H1 (cell line): ENCODE measurements around the gene BLMH. TPM values are rescaled to one million over a fixed set of nuclear protein-coding genes. Genes with fewer than 3 reads are reported as not detected.

Experiments used
- CTCF ChIA-PET: fragments of 300-600 bp; sonication (Branson Sonifier 250); formaldehyde crosslinking; loops from one replicate; lab custom pipeline; 2021; ENCODE audit not compliant: partially characterized antibody; lab: Charles Lee
- POLR2A ChIA-PET: fragments of 300-600 bp; sonication (Branson Sonifier 250); formaldehyde crosslinking; loops from one replicate; lab custom pipeline; 2021; ENCODE audit warnings: inconsistent platforms; ENCODE audit not compliant: partially characterized antibody; lab: Charles Lee
- DNase-seq, 2 experiments: peaks; one replicate each; pipeline versions ENCODE4 v3.0.0 to v3.0.0-alpha.2; 2010 to 2022; ENCODE audit warnings: low spot score in 2 of 2, low read depth in 1 of 2, mixed read lengths in 1 of 2
- FAIRE-seq: peaks from 2 replicates; lab custom pipeline; 2011; peaks lifted over from hg19 to GRCh38; lab: Jason Lieb, UNC
- H2AFZ ChIP-seq: 2 replicates; pipeline ENCODE4 v1.8.1; 2012; ENCODE audit warnings: low read length, inconsistent platforms
- H2AK5ac ChIP-seq: 2 replicates; pipeline ENCODE4 v1.6.1; 2013; ENCODE audit warnings: low read depth, low read length
- H2BK120ac ChIP-seq: replicated peaks from 2 replicates; pipeline ENCODE3; 2013; ENCODE audit warnings: low read depth, low read length, inconsistent platforms
- H2BK12ac ChIP-seq: 2 replicates; pipeline ENCODE4 v1.6.1; 2013; ENCODE audit warnings: low read depth, low read length
- H2BK15ac ChIP-seq: 2 replicates; pipeline ENCODE4 v1.6.1; 2013; ENCODE audit warnings: low read length
- H2BK20ac ChIP-seq: 2 replicates; pipeline ENCODE4 v1.6.1; 2013; ENCODE audit warnings: low read length
- H2BK5ac ChIP-seq: 2 replicates; pipeline ENCODE4 v1.6.1; 2013; ENCODE audit warnings: low read depth, low read length
- H3K14ac ChIP-seq: 2 replicates; pipeline ENCODE4 v1.6.1; 2013; ENCODE audit warnings: inconsistent platforms; ENCODE audit not compliant: insufficient read length
- H3K18ac ChIP-seq: 2 replicates; pipeline ENCODE4 v1.6.1; 2013; ENCODE audit warnings: low read length; ENCODE audit errors: extremely low read depth
- H3K23ac ChIP-seq: 2 replicates; pipeline ENCODE4 v1.6.1; 2013; ENCODE audit warnings: inconsistent platforms; ENCODE audit not compliant: insufficient read length
- H3K23me2 ChIP-seq: 2 replicates; pipeline ENCODE4 v1.6.1; 2013; ENCODE audit warnings: low read depth, low read length
- H3K27ac ChIP-seq: 2 replicates; pipeline ENCODE4 v1.6.1; 2011; ENCODE audit warnings: low read depth, low read length, inconsistent platforms
- H3K27me3 ChIP-seq, 4 experiments: replicated peaks in 1 of 4; 1 replicate in 1 of 4; 2 replicates in 3 of 4; pipeline versions ENCODE4 v1.6.1 to v1.8.1; 2011 to 2013; ENCODE audit warnings: low read length in 3 of 4, mild to moderate bottlenecking in 3 of 4, inconsistent platforms in 2 of 4, mixed read lengths in 2 of 4, moderate library complexity in 1 of 4; ENCODE audit not compliant: control insufficient read depth in 3 of 4, insufficient read depth in 3 of 4; ENCODE audit errors: extremely low read depth in 1 of 4
- H3K36me3 ChIP-seq, 4 experiments: 2 replicates each; pipeline versions ENCODE4 v1.6.1 to v1.8.1; 2011 to 2013; ENCODE audit warnings: mild to moderate bottlenecking in 4 of 4, low read length in 3 of 4, moderate library complexity in 2 of 4, control low read depth in 1 of 4, inconsistent platforms in 1 of 4; ENCODE audit not compliant: insufficient read depth in 4 of 4, control insufficient read depth in 2 of 4
- H3K4ac ChIP-seq: replicated peaks from 2 replicates; pipeline ENCODE3; 2013; ENCODE audit warnings: low read length, low read depth, mixed read lengths, inconsistent platforms; ENCODE audit not compliant: insufficient read length
- H3K4me1 ChIP-seq, 4 experiments: replicated peaks in 1 of 4; 1 replicate in 1 of 4; 2 replicates in 3 of 4; pipeline versions ENCODE4 v1.6.1 to v1.8.1; 2011 to 2013; ENCODE audit warnings: low read length in 3 of 4, inconsistent platforms in 2 of 4, mixed read lengths in 1 of 4; ENCODE audit not compliant: insufficient read depth in 4 of 4, control insufficient read depth in 3 of 4
- H3K4me2 ChIP-seq, 2 experiments: 2 replicates each; pipeline versions ENCODE4 v1.6.1 to v1.8.1; 2011 to 2013; ENCODE audit warnings: low read depth in 2 of 2, low read length in 2 of 2, control low read depth in 1 of 2, inconsistent platforms in 1 of 2, mild to moderate bottlenecking in 1 of 2; ENCODE audit not compliant: insufficient read depth in 1 of 2
- H3K4me3 ChIP-seq, 4 experiments: fragments of 200-600, 300-600 bp in 1 of 4; sonication (generic), shearing (Covaris generic), sonication (Bioruptor Twin) in 1 of 4; 2 replicates each; pipeline versions ENCODE4 v1.5.1 to v1.8.1; 2011 to 2016; ENCODE audit warnings: low read length in 4 of 4, low read depth in 3 of 4, control low read depth in 2 of 4, inconsistent platforms in 2 of 4, mild to moderate bottlenecking in 2 of 4, mixed read lengths in 1 of 4, moderate library complexity in 1 of 4; ENCODE audit not compliant: insufficient read depth in 2 of 4; ENCODE audit errors: extremely low read depth in 1 of 4
- H3K56ac ChIP-seq: replicated peaks from 2 replicates; pipeline ENCODE3; 2013; ENCODE audit warnings: low read depth, mild to moderate bottlenecking, mixed read lengths, low read length, inconsistent platforms; ENCODE audit not compliant: insufficient read length
- H3K79me1 ChIP-seq: 2 replicates; pipeline ENCODE4 v1.6.1; 2013; ENCODE audit warnings: low read depth, low read length, control low read depth
- H3K79me2 ChIP-seq, 2 experiments: 2 replicates each; pipeline versions ENCODE4 v1.6.1 to v1.8.1; 2012 to 2013; ENCODE audit warnings: low read length in 2 of 2, mild to moderate bottlenecking in 2 of 2, inconsistent platforms in 1 of 2; ENCODE audit not compliant: insufficient read depth in 2 of 2, control insufficient read depth in 1 of 2
- H3K9ac ChIP-seq, 4 experiments: replicated peaks in 1 of 4; 1 replicate in 1 of 4; 2 replicates in 3 of 4; pipeline versions ENCODE4 v1.6.1 to v1.8.1; 2011 to 2013; ENCODE audit warnings: low read depth in 3 of 4, low read length in 3 of 4, control low read depth in 2 of 4, mild to moderate bottlenecking in 2 of 4, moderate library complexity in 2 of 4, inconsistent platforms in 1 of 4; ENCODE audit errors: extremely low read depth in 1 of 4
- H3K9me3 ChIP-seq, 2 experiments: 2 replicates each; pipeline versions ENCODE4 v1.6.1 to v1.8.1; 2012 to 2013; ENCODE audit warnings: mild to moderate bottlenecking in 2 of 2, moderate library complexity in 2 of 2, control low read depth in 1 of 2, inconsistent platforms in 1 of 2, low read depth in 1 of 2, low read length in 1 of 2, mixed read lengths in 1 of 2; ENCODE audit not compliant: insufficient read depth in 2 of 2
- H4K20me1 ChIP-seq, 2 experiments: replicated peaks in 1 of 2; 2 replicates each; pipeline versions ENCODE3 to v1.8.1; 2011 to 2013; ENCODE audit warnings: inconsistent platforms in 2 of 2, low read length in 2 of 2, mild to moderate bottlenecking in 1 of 2; ENCODE audit not compliant: insufficient read depth in 2 of 2, control insufficient read depth in 1 of 2
- H4K5ac ChIP-seq: 2 replicates; pipeline ENCODE4 v1.6.1; 2013; ENCODE audit warnings: low read length, low read depth, mixed read lengths, inconsistent platforms; ENCODE audit not compliant: insufficient read length
- H4K8ac ChIP-seq: 2 replicates; pipeline ENCODE4 v1.8.0; 2013; ENCODE audit warnings: mild to moderate bottlenecking, moderate library complexity, low read length, inconsistent platforms; ENCODE audit not compliant: insufficient read depth; ENCODE audit errors: extremely low read depth
- H4K91ac ChIP-seq: replicated peaks from 2 replicates; pipeline ENCODE3; 2013; ENCODE audit warnings: low read length, mixed read lengths, inconsistent platforms; ENCODE audit not compliant: insufficient read length
- CTBP2 ChIP-seq: IDR thresholded peaks from 2 replicates; pipeline ENCODE4 v1.7.0; 2011; ENCODE audit warnings: borderline replicate concordance, mild to moderate bottlenecking, moderate library complexity, mixed read lengths, low read length; ENCODE audit not compliant: insufficient read depth, insufficient read length
- HDAC2 ChIP-seq, 2 experiments: fragments of 300-600 bp in 1 of 2; sonication (generic) in 1 of 2; IDR thresholded peaks; 2 replicates each; pipeline ENCODE4 v1.6.1; 2011 to 2012; ENCODE audit warnings: low read depth in 2 of 2, low read length in 2 of 2, mild to moderate bottlenecking in 2 of 2, moderate library complexity in 2 of 2, borderline replicate concordance in 1 of 2, inconsistent platforms in 1 of 2
- NANOG ChIP-seq: IDR thresholded peaks from 2 replicates; pipeline ENCODE4 v1.6.1; 2011; ENCODE audit warnings: low read length, low read depth, mild to moderate bottlenecking, inconsistent platforms; ENCODE audit not compliant: insufficient read depth, poor library complexity, severe bottlenecking
- NRF1 ChIP-seq: IDR thresholded peaks from 2 replicates; pipeline ENCODE4 v1.6.1; 2011; ENCODE audit warnings: mild to moderate bottlenecking, low read depth, low read length, improper control_type of control experiment
- SAP30 ChIP-seq: fragments of 300-600 bp; sonication (generic); IDR thresholded peaks from 2 replicates; pipeline ENCODE4 v1.7.1; 2012; ENCODE audit warnings: low read length, moderate library complexity, mild to moderate bottlenecking, inconsistent platforms; ENCODE audit not compliant: insufficient read depth, insufficient replicate concordance
- SUZ12 ChIP-seq: fragments of 200-600 bp; sonication (generic); IDR thresholded peaks from 2 replicates; pipeline ENCODE4 v1.6.1; 2012; ENCODE audit warnings: mild to moderate bottlenecking, inconsistent platforms, low read length, moderate library complexity, mixed read lengths
- TBP ChIP-seq: IDR thresholded peaks from 2 replicates; pipeline ENCODE4 v1.6.1; 2011; ENCODE audit warnings: low read depth, low read length, improper control_type of control experiment
- TCF12 ChIP-seq: IDR thresholded peaks from 2 replicates; pipeline ENCODE4 v1.6.1; 2011; ENCODE audit warnings: low read depth, mild to moderate bottlenecking, low read length
- TEAD4 ChIP-seq: IDR thresholded peaks from 2 replicates; pipeline ENCODE4 v1.6.1; 2012; ENCODE audit warnings: low read depth, low read length, inconsistent platforms, mixed read lengths
- polyA plus RNA-seq, 7 experiments: library from polyadenylated mRNA; depleted of rRNA in 3 of 7; stranded (reverse) in 5 of 7; unstranded in 2 of 7; fragments of >200 nt in 5 of 7; fragments of 200-250 nt in 2 of 7; gene quantifications; 1 replicate in 5 of 7; 2 replicates in 1 of 7; 4 replicates in 1 of 7; pipeline versions ENCODE4 v1.2.1 to v1.2.3, GENCODE V29; 2011 to 2013; ENCODE audit warnings: missing spikeins in 2 of 7, mixed read lengths in 2 of 7
- total RNA-seq: library from RNA; stranded (reverse); fragmentation: NEBNext Ultra II Directional; extraction: Animal tissue kit (Norgen Biotek cat#: 25700); gene quantifications from 2 replicates; pipeline ENCODE4 v1.2.1, GENCODE V29; 2021

The BLMH gene
- total and polyA plus RNA-seq, 2 of the 8 experiments (the other 6 are each of a cell fraction or from before 2014, with no cell fraction given) = 18.2 to 74.3 TPM

DNA sequence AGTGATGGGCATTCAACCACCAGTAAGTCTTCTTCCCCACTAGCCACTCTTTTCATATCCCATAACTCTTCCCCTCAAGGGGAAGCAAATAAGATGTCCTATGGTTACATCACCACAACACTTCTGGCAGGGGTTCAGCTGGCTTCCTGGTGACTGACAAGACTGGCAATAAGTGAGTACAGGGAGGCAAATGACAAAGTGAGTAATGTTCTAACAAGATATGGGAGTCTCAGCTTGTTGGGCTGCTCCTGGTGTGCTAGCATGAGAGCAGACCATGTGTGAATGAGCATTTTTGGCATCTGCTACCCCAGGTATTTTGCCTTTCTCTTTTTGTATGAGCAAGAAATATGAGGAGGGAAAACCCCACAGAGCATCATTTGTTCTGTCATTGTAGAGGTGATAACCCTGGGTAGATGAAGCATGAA lies 32.2 kb upstream of the BLMH start:
- H2BK12ac ChIP-seq = no peak overlapping the region
- TF ChIP-seq NRF1 (no peak), SAP30 (no peak), TCF12 (no peak), TBP (no peak), CTBP2 (no peak), TEAD4 (no peak), HDAC2 (IDR thresholded peaks at IDR 0.05; ENCODE audit: borderline replicate concordance in 1 of 2, low read depth in 2 of 2, low read length in 2 of 2) (no peak), NANOG (no peak), SUZ12 (no peak)

More for the DNA sequence above, 32.2 kb upstream of the BLMH start:
- Histone ChIP-seq H3K14ac (no peak overlapping the region), H3K4me2 (no peak overlapping the region), H3K9ac (no peak overlapping the region), H3K27ac (no peak overlapping the region), H4K5ac (no peak overlapping the region), H3K9me3 (no peaks in the 10 kb centered on the region), H3K18ac (no peak overlapping the region), H2BK20ac (no peak overlapping the region), H3K4me3 (no peak overlapping the region), H3K79me1 (no peaks in the 10 kb centered on the region), H2BK120ac (no peak overlapping the region), H4K91ac (no peak overlapping the region), H3K79me2 (no peaks in the 10 kb centered on the region), H4K20me1 (no peaks in the 10 kb centered on the region), H3K56ac (no peak overlapping the region), H3K23me2 (no peaks in the 10 kb centered on the region), H3K4me1 (no peaks in the 10 kb centered on the region), H3K36me3 (no peaks in the 10 kb centered on the region), H2AK5ac (no peak overlapping the region), H2BK15ac (no peak overlapping the region), H4K8ac (no peak overlapping the region), H2AFZ (no peak overlapping the region), H3K23ac (no peak overlapping the region), H3K27me3 (no peaks in the 10 kb centered on the region), H2BK5ac (no peak overlapping the region), H3K4ac (no peak overlapping the region)
- ChIA-PET CTCF (interaction anchor here (2.3 kb wide), 1 partner anchor 12 kb away, joined by 17 read pairs; no protein-coding TSS in a partner anchor), POLR2A (no interaction called here)
- FAIRE-seq (no peak), DNase-seq (no peak)
